Adrenal gland (tissue), 12 donors: ENCODE measurements around the gene MRPL41. TPM values are rescaled to one million over a fixed set of nuclear protein-coding genes. Genes with fewer than 3 reads are reported as not detected.
A peak's percentile ranks its signal among the peaks of the same experiment; 100 is the strongest.
"Not testable (repeated sequence)": the region's sequence is repeated elsewhere in the genome, so short reads cannot be mapped to it uniquely, and the experiment has no call there.

ENCODE experiments used
- DNase-seq, 7 donors: peaks; one replicate each; pipeline ENCODE4 v3.0.0-alpha.2; 2019 to 2020
- H3K27ac ChIP-seq, 5 donors: fragments of 200-600 bp; sonication (generic) in 4 of 5; 1 replicate in 3 of 5; 2 replicates in 2 of 5; pipeline versions ENCODE4 v1.5.1 to v1.8.0; 2016 to 2020; ENCODE audit warnings: mild to moderate bottlenecking in 1 of 5
- H3K27me3 ChIP-seq: fragments of 200-600 bp; 2 replicates; pipeline ENCODE4 v1.8.0; 2021
- H3K36me3 ChIP-seq, 2 donors: fragments of 200-600 bp; replicated peaks in 1 of 2; 1 replicate in 1 of 2; 2 replicates in 1 of 2; pipeline versions ENCODE4 v1.5.1 to v1.8.0; 2018 to 2022
- H3K4me1 ChIP-seq, 2 donors: fragments of 200-600 bp; replicated peaks in 1 of 2; 1 replicate in 1 of 2; 2 replicates in 1 of 2; pipeline versions ENCODE4 v1.5.1 to v1.8.0; 2018 to 2021
- H3K4me3 ChIP-seq, 4 donors: fragments of 200-600 bp; sonication (generic) in 3 of 4; one replicate each; pipeline ENCODE4 v1.5.1; 2016 to 2018
- H3K9me3 ChIP-seq, 3 donors: fragments of 200-600 bp; sonication (generic) in 1 of 3; replicated peaks in 1 of 3; 1 replicate in 2 of 3; 2 replicates in 1 of 3; pipeline versions ENCODE4 v1.5.1 to v1.8.0; 2016 to 2021
- CTCF ChIP-seq, 6 experiments: fragments of 450-650 bp in 4 of 6; fragments of 200-600 bp in 2 of 6; sonication (generic) in 1 of 6; IDR thresholded peaks; 1 replicate in 5 of 6; 2 replicates in 1 of 6; pipeline versions ENCODE4 v1.5.1 to v1.8.0; 2016 to 2021; ENCODE audit warnings: antibody characterized with exemption in 6 of 6, mild to moderate bottlenecking in 2 of 6, moderate library complexity in 1 of 6
- POLR2A ChIP-seq, 2 donors: fragments of 450-650 bp; IDR thresholded peaks; one replicate each; pipeline ENCODE4 v1.6.1; 2017; ENCODE audit warnings: antibody characterized with exemption in 2 of 2, mild to moderate bottlenecking in 2 of 2, moderate library complexity in 1 of 2
- WGBS, 4 donors: extraction: QIAGEN DNeasy Blood & Tissue Kit in 2 of 4; methylation state at CpG; one replicate each; pipeline versions ENCODE4 v1.1.5 to v1.1.7; 2013 to 2017; 5-methylcytosine and 5-hydroxymethylcytosine counted together
- intact Hi-C, 2 donors: fragments of 100-400 bp; cut with DNase I; formaldehyde crosslinking; loops; one replicate each; pipeline versions ENCODE4 v1.14.1 to v1.15.0; 2022 to 2023
- polyA plus RNA-seq, 3 donors: library from polyadenylated mRNA; stranded (reverse); fragments of 200-250 nt in 2 of 3; fragments of 350-450 nt in 1 of 3; fragmentation: Illumina TruSeq in 1 of 3; extraction: RNeasy Lipid Tissue Mini Kit (QIAGEN cat#74804) in 1 of 3; gene quantifications; one replicate each; pipeline ENCODE4 v1.2.3, GENCODE V29; 2013 to 2014
- total RNA-seq, 9 donors: library from RNA; depleted of rRNA in 4 of 9; stranded (reverse); fragments of >200 nt in 4 of 9; fragments of 120-200 nt in 1 of 9; fragmentation: NEBNext Ultra II Directional in 1 of 9; extraction: Animal tissue kit (Norgen Biotek cat#: 25700) in 1 of 9; gene quantifications; one replicate each; pipeline versions ENCODE4 v1.1.0 to v1.2.4, GENCODE V29; 2013 to 2023
- donor health status: healthy with polysubstance abuse.
- donor health status: Bipolar disorder and iron deficiency.
- donor health status: DM: yes; HTN: yes; CAD: no.
- donor health status: DM: no; HTN: no; CAD: no.
- donor health status: DM: no; HTN: no; CAD: no.
- donor health status: DM: yes; HTN: yes; CAD: no.

Gene MRPL41
- total and polyA plus RNA-seq, 12 donors = 6.1 to 335 (median 84.6) TPM

- no peaks in the 10 kb centered on the region for H3K9me3 ChIP-seq
- H3K36me3 ChIP-seq = no peaks in the 10 kb centered on the region
- no peaks in the 10 kb centered on the region for H3K27me3 ChIP-seq
- no peak overlapping the region for H3K27ac ChIP-seq
- H3K4me3 ChIP-seq = no peak overlapping the region
- TF ChIP-seq POLR2A (IDR thresholded peaks at IDR 0.05) = no peak
- no peak for TF ChIP-seq CTCF (IDR thresholded peaks at IDR 0.05)
- intact Hi-C loops = no loop called here
- 88 to 97% (median 93%) methylated on average over 4 to 10 of the region's 10 CpGs for WGBS, 4 donors
- DNase-seq = no peak
- peaks cover 7% of the 10 kb centered on the region in 2 donors for H3K4me1 ChIP-seq
Measured at GRCh38 chr9:137516144-137516917, 35.3 kb upstream of the MRPL41 start.

- H3K9me3 ChIP-seq, intact Hi-C loops, DNase-seq, H3K27me3 ChIP-seq, H3K4me1 ChIP-seq, H3K36me3 ChIP-seq, H3K4me3 ChIP-seq, H3K27ac ChIP-seq: not testable (repeated sequence)
- WGBS, 4 donors = 91 to 97% (median 94%) methylated on average over 10 to 13 of the region's 13 CpGs
Measured at GRCh38 chr9:137518661-137519459, 32.8 kb upstream of the MRPL41 start.

GRCh38 chr9:137519553-137519952, 32.1 kb upstream of the MRPL41 start:
- TF ChIP-seq CTCF (IDR thresholded peaks at IDR 0.05) = no peak
- no peak for TF ChIP-seq POLR2A (IDR thresholded peaks at IDR 0.05)
- 91 to 100% (median 94%) methylated on average over 4 to 10 of the region's 10 CpGs for WGBS, 4 donors
- intact Hi-C loops = no loop called here

GRCh38 chr9:137520614-137521404, 30.9 kb upstream of the MRPL41 start:
- Histone ChIP-seq H3K27ac (no peak overlapping the region), H3K36me3 (no peaks in the 10 kb centered on the region), H3K4me1 (peaks cover 7 to 10% of the 10 kb centered on the region in 2 donors), H3K4me3 (no peak overlapping the region), H3K9me3 (no peaks in the 10 kb centered on the region), H3K27me3 (no peaks in the 10 kb centered on the region)
- intact Hi-C loops = loop anchor here in 1 of 2 donors (10.0 kb wide), 1 partner anchor 226 kb away; no protein-coding TSS in a partner anchor
- WGBS, 4 donors = 62 to 72% (median 66%) methylated on average over 15 to 30 of the region's 30 CpGs
- TF ChIP-seq POLR2A (IDR thresholded peaks at IDR 0.05) (no peak), CTCF (IDR thresholded peaks at IDR 0.05) (no peak)
- DNase-seq = peak in 4 of 7 donors; percentile 26 to 55 (median 47)

More at GRCh38 chr9:137519553-137519952, 32.1 kb upstream of the MRPL41 start:
- H3K4me3 ChIP-seq = no peak overlapping the region
- no peaks in the 10 kb centered on the region for H3K27me3 ChIP-seq
- H3K9me3 ChIP-seq = no peaks in the 10 kb centered on the region
- H3K36me3 ChIP-seq = no peaks in the 10 kb centered on the region
- no peak for DNase-seq
- H3K27ac ChIP-seq = no peak overlapping the region
- H3K4me1 ChIP-seq = peaks cover 7% of the 10 kb centered on the region in 2 donors
